ENCODE measurements around the gene GRB10.
A peak's percentile ranks its signal among the peaks of the same experiment; 100 is the strongest.

The GRB10 gene

GRCh38 chr7:50631100-50631499, 151.6 kb downstream of the GRB10 start:
- no peak for DNase-seq

GRCh38 chr7:50629238-50629901, 153.3 kb downstream of the GRB10 start:
- no peak for DNase-seq

- DNase-seq: no peak
These were observed 154.1 kb downstream of the GRB10 start for GRCh38 chr7:50628434-50629084.

DNA sequence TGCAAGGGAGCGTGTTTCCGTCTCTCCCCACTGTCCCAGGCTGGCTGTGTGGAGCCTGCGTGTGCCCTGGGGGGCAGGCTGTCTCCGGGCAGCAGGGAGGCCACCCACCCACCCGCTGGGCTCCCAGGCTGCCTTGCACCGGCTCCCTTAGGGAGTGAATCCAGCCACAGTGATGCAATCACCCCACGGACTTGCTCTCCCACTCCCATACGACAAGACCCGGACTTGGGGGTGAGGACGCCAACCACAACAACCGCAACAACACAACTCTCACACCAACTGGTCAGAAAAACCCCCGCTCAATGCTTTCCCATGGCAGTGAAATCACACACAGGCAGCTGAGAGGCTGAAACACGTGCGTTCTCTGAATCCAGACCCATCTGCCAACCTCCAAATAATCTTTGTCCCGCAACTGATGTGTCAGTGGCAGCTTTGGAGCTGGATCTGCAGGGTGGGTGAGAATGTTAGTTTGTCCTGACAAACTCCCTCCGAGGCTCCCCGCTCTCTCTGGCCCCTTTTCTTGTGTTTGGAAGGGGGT, 154.8 kb downstream of the GRB10 start:
- DNase-seq: no peak

GRCh38 chr7:50626286-50626685, 156.4 kb downstream of the GRB10 start:
- no peak for DNase-seq

DNA sequence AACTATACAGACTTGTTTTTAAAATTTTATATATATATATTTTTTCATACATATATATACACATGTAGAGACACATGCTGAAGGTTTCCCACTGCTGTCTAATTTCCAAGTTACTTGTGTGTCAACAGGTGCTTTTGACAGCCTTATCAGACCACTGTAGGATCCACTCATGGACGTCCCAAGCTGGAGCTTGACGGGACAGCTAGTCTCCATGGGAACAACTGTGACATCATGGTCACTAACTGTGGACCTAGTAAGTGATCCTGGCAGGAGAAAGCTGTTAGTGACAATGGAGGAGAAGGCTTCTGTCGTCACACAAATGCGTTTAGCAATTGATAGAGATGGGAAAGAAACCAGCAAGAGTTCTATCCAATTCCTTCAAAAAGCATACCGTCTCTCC, 157.3 kb downstream of the GRB10 start:
- DNase-seq: no peak

DNA sequence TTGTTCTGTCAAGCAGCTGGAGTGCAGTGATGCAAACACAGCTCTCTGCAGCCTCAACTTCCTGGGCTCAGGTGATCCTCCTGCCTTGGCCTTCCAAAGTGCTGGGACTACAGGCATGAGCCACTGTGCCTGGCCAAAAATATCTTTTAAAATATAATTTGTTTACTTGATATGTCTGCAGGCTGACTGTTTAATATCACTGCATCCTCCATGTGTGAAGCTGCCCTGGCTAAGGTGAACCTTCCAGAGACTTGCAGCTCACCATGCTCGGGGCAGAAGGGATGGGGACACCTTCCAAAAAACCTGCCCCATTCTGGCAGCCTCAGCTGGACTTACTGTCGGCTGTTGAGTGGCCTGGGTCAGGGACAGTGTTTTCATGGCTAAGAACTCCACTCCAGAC, 159.9 kb downstream of the GRB10 start:
- DNase-seq: no peak

GRCh38 chr7:50621973-50622490, 160.7 kb downstream of the GRB10 start:
- no peak for DNase-seq

DNA sequence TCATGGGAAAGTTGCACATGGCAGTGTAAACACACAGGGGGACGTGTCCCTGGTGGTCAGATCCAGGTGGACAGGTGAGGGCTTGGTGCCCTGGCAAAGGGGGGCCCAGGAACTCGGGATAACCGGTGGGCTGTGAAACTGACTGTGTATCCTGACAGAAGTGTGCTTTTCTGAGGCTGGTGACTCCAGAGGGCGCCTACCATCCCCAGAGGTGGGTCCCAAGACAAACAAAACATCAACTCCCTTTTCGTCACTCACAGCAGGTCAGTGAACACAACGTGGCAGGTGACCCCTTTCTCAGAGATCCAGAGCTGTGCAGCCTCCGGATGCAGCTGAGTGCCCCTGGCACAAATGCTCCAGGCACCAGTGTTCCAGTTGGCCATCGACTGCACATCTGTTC, 161.5 kb downstream of the GRB10 start:
- no peak for DNase-seq

DNA sequence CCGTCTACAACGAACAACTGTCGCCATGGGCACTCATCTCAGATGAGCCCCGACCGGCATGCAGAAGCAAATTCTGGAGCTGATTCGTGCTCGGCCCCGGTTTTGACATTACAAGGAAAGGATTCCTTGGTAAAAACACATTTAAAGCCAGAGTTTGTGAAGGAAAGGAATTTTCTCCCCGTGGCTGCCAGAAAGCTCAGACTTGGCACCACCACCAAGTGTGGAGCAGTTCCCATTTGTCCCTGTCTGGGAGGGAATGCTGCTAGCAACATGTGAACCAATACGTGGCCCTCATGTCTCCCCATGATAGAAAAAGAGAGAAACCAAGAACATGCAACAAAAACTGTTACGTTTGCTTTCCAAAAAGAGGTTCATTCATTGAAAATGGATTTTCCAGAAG, 162.3 kb downstream of the GRB10 start:
- no peak for DNase-seq

- DNase-seq: no peak
These were observed 163.0 kb downstream of the GRB10 start for GRCh38 chr7:50619684-50620083.

- DNase-seq: no peak
These were observed 164.4 kb downstream of the GRB10 start for GRCh38 chr7:50618281-50618680.

GRCh38 chr7:50615519-50616080, 167.1 kb downstream of the GRB10 start:
- DNase-seq: no peak

- no peak for DNase-seq
These were observed 167.8 kb downstream of the GRB10 start for GRCh38 chr7:50614721-50615518.

GRCh38 chr7:50613473-50613872, 169.2 kb downstream of the GRB10 start:
- no peak for DNase-seq

DNA sequence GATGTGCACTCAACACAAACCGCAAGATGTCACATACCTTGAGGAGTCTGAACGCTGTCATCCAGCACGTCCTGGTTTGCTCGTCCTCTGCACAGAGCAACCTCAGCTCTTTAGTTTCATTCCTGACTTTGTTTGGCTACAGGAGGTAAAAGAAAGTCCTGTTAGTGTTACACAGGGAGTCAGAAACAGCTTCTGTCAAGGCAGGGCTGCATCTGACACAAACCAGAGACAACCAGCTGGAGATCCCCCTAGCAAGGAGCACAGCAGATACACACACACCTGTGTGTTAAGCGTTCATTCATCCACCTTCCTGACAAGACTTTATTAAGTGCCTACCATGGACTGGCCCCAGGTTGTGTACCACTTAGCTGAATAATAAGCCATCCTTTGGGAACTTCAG, 170.0 kb downstream of the GRB10 start:
- DNase-seq: no peak

GRCh38 chr7:50610521-50611277, 172.0 kb downstream of the GRB10 start:
- peak; percentile 67 for DNase-seq

DNA sequence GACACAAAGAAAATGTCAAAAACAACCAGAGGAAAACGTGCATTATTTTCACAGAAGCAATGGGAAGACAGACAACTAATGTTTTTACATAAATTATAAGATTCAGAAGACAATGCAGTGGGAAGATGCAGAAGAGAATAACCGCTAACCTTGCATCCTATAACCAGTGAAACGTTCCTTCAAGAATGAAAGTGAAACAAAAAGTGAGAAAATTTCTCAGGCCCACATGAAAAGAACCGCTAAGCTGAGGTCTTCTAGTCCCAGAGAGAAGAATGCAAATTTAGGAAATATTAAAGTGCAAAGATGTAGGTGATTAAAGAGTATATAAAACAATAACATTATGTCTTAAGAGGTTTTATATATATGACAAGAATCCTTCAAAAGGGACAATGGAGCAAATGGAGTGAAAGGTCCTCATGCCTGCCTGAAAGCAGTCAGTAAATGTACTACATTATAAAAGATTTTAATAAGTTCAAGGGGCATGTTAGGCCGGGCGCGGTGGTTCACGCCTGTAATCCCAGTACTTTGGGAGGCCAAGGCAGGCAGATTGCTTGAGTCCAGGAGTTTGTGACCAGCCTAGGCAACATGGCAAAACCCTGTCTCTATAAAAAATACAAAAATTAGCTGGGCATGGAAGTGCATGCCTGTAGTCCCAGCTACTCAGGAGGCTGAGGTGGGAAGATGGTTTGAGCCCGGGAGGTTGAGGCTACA, 174.3 kb downstream of the GRB10 start:
- DNase-seq: peak; percentile 68

- no peak for DNase-seq
These were observed 175.1 kb downstream of the GRB10 start for GRCh38 chr7:50607524-50608125.

DNA sequence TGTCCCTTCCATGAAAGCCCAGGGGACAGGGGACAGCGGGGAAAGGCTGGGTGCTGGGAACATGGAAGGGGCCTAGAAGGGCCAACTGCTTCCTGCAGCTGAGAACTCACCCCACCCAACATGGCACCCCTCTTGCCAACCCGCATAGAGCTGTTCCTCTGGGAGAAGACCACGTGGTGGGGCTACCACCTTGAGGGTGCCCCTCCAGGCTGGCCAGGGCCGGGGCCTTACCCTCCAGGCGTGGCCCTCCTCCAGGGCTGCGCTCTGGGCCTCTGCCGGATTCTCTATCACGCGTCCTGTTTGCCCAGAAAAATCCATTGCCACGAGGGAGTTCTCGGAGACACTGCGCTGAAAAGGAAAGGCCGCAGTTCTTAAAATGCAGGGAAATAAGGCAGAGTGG, 177.6 kb downstream of the GRB10 start:
- no peak for DNase-seq

- DNase-seq: no peak
These were observed 179.4 kb downstream of the GRB10 start for GRCh38 chr7:50603287-50603686.
